OCI-LY7 (cell line): ENCODE measurements around the gene ZNF175.

Experiments used
- CTCF ChIP-seq: fragments of 200-600 bp; sonication (generic); conservative IDR thresholded peaks from 2 replicates; pipeline ENCODE4 v1.5.1; 2014; ENCODE audit warnings: mild to moderate bottlenecking, antibody characterized with exemption, low read length, moderate library complexity, mixed read lengths
- EZH2phosphoT487 ChIP-seq: fragments of 200-600 bp; sonication (generic); IDR thresholded peaks from 2 replicates; pipeline ENCODE4 v1.6.1; 2018; ENCODE audit warnings: low read depth, borderline replicate concordance, mild to moderate bottlenecking, mixed run types, antibody characterized with exemption, low read length, moderate library complexity, mixed read lengths

- TF ChIP-seq CTCF (no peak), EZH2phosphoT487 (no peak)
Observed at GRCh38 chr19:51544038-51544437, 27.0 kb upstream of the ZNF175 start.
